ENCODE measurements around the gene STXBP2. TPM values are rescaled to one million over a fixed set of nuclear protein-coding genes. Genes with fewer than 3 reads are reported as not detected.

The STXBP2 gene
- total and polyA plus RNA-seq, 9 of the 15 experiments (the other 6 are each of a cell fraction or from before 2014, with no cell fraction given) = 2.5 to 163 (median 71.3) TPM

DNA sequence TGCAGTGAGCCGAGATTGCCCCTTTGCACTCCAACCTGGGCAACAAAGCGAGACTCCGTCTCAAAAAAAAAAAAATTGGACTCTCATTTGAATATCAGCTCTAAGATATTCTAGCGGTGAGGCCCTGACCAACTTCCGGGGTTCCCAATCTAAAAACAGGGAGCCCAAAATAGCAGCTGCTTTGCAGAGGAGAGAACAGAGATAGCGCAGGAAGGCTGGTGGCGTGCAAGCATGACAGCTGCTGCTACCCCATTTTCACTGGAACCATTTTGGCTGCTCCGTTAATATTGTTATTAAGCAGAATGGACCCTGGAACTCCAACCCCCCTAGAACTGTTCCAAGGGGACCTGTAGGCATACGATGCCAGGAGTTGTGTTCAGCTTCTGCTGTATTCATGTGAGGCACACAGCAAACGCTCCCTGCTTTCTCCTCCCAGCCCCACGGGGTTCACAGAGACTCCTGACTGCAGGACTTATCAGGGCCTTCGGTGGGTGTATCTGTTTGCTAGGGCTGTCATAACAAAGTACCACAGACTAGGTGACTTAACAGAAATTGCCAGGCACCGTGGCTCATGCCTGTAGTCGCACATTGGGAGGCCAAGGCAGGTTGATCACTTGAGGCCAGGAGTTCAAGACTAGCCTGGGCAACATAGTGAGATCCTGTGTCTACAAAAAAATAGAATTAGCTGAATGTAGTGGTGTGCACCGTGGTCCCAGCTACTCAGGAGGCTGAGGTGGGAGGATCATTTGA, 11.5 kb downstream of the STXBP2 start (continued):
- TF ChIP-seq, protein P1, sequence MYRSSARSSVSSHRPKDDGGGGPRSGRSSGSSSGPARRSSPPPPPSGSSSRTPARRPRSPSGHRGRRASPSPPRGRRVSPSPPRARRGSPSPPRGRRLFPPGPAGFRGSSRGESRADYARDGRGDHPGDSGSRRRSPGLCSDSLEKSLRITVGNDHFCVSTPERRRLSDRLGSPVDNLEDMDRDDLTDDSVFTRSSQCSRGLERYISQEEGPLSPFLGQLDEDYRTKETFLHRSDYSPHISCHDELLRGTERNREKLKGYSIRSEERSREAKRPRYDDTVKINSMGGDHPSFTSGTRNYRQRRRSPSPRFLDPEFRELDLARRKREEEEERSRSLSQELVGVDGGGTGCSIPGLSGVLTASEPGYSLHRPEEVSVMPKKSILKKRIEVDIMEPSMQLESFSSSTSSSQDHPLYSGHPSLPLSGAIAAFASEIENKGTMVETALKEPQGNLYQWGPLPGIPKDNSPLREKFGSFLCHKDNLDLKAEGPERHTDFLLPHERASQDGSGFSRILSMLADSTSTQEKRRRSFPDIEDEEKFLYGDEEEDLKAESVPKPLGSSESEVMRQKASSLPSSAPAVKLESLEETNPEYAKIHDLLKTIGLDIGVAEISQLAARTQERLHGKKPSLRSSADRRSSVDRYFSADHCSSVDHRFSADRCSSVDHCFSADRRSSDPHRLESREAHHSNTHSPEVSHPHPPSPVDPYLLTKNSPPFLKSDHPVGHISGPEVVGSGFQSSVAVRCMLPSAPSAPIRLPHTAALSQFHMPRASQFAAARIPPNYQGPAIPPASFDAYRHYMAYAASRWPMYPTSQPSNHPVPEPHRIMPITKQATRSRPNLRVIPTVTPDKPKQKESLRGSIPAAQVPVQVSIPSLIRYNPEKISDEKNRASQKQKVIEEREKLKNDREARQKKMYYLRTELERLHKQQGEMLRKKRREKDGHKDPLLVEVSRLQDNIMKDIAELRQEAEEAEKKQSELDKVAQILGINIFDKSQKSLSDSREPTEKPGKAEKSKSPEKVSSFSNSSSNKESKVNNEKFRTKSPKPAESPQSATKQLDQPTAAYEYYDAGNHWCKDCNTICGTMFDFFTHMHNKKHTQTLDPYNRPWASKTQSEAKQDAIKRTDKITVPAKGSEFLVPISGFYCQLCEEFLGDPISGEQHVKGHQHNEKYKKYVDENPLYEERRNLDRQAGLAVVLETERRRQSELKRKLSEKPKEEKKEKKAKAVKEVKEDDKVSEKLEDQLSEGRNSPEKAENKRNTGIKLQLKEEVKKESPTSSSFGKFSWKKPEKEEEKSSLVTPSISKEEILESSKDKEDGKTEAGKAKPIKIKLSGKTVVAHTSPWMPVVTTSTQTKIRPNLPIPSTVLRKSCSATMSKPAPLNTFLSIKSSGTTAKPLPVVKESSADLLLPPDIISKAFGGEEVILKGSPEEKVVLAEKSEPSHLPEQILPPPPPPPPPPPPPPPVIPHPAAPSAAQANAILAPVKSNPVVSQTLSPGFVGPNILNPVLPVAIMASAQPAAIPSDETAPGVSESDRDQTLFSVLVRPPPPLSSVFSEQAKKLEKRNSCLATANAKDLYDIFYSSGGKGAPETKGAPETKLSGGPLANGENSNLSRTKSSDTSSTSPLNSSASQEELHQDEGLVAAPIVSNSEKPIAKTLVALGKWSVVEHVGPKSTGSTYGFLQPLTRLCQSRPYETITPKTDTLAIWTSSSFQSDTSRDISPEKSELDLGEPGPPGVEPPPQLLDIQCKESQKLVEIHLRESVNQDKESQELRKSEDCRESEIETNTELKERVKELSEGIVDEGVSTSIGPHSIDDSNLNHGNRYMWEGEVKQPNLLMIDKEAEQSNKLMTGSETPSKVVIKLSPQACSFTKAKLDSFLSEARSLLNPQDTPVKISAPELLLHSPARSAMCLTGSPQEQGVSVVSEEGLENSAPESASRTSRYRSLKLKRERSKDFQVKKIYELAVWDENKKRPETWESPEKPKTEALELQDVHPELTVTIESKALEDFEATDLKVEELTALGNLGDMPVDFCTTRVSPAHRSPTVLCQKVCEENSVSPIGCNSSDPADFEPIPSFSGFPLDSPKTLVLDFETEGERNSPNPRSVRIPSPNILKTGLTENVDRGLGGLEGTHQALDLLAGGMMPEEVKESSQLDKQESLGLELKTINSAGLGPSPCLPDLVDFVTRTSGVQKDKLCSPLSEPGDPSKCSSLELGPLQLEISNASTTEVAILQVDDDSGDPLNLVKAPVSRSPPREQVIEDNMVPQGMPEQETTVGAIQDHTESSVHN (IDR thresholded peaks at IDR 0.05; ENCODE audit: borderline replicate concordance in 1 of 2, low read depth in 1 of 2) = no peak
- TF ChIP-seq ZNF583 (CRISPR knock-in tag; IDR thresholded peaks at IDR 0.05) = no peak
- TF ChIP-seq TBP (optimal IDR thresholded peaks at IDR 0.05; ENCODE audit: low read depth, low read length) = no peak
- peak; percentile 45; the same call in 1 of the 2 replicates for TF ChIP-seq ZNF143 (CRISPR knock-in tag; IDR thresholded peaks at IDR 0.05)
- TF ChIP-seq ZNF431 (CRISPR knock-in tag; IDR thresholded peaks at IDR 0.05) = 0 out of 2 replicates have a peak, but pooled peaks have one; percentile 33
- peak; percentile 7 for TF ChIP-seq ARHGAP35 (IDR thresholded peaks at IDR 0.05; ENCODE audit: partially characterized antibody)
- TF ChIP-seq SMARCA5 (IDR thresholded peaks at IDR 0.05) = peak; percentile 28; the same call in 1 of the 2 replicates
